Caco-2 (cell line): ENCODE results near the gene DBH. TPM values are rescaled to one million over a fixed set of nuclear protein-coding genes. Genes with fewer than 3 reads are reported as not detected.
A peak's percentile ranks its signal among the peaks of the same experiment; 100 is the strongest.

Experiments
- BruUV-seq: library from RNA; stranded (reverse); fragments of 400-500 nt; replicated peaks from 2 replicates; lab custom pipeline; 2021; lab: Mats Ljungman, UMichigan
- CTCF ChIA-PET: fragments of 300-600 bp; sonication (Branson Sonifier 250); formaldehyde crosslinking; loops from one replicate; lab custom pipeline; 2022; ENCODE audit warnings: antibody characterized with exemption; lab: Charles Lee
- POLR2A ChIA-PET: fragments of 300-600 bp; sonication (Branson Sonifier 250); formaldehyde crosslinking; loops from one replicate; lab custom pipeline; 2022; ENCODE audit warnings: antibody characterized with exemption; lab: Charles Lee
- DNase-seq, 2 experiments: peaks; one replicate each; pipeline versions ENCODE4 v3.0.0 to v3.0.0-alpha.2; 2020 to 2022
- H3K27me3 ChIP-seq: replicated peaks from 2 replicates; pipeline ENCODE4 v1.6.0; 2011; ENCODE audit warnings: low read length; ENCODE audit not compliant: control insufficient read depth, insufficient read depth
- H3K36me3 ChIP-seq: 2 replicates; pipeline ENCODE4 v1.5.1; 2011; ENCODE audit warnings: low read length; ENCODE audit not compliant: control insufficient read depth, insufficient read depth
- H3K4me1 ChIP-seq: fragments of 250-450 bp; sonication (Bioruptor Pico); 2 replicates; pipeline ENCODE4 v1.5.1; 2020; ENCODE audit warnings: mild to moderate bottlenecking
- H3K4me3 ChIP-seq: 2 replicates; pipeline ENCODE4 v1.5.1; 2011; ENCODE audit warnings: low read depth, mild to moderate bottlenecking, control low read depth, low read length
- H3K9me3 ChIP-seq: fragments of 250-450 bp; sonication (Bioruptor Pico); 2 replicates; pipeline ENCODE4 v1.5.1; 2020; ENCODE audit warnings: mild to moderate bottlenecking, moderate library complexity
- H3K27ac Mint-ChIP-seq: one replicate; pipeline ENCODE4 v1.8.0; 2022; ENCODE audit warnings: mixed read lengths; ENCODE audit not compliant: unreplicated experiment
- H3K27me3 Mint-ChIP-seq: one replicate; pipeline ENCODE4 v1.8.0; 2022; ENCODE audit warnings: mixed read lengths; ENCODE audit not compliant: insufficient read depth, unreplicated experiment
- H3K36me3 Mint-ChIP-seq: one replicate; pipeline ENCODE4 v1.8.0; 2022; ENCODE audit warnings: mild to moderate bottlenecking, mixed read lengths; ENCODE audit not compliant: insufficient read depth, unreplicated experiment
- H3K4me1 Mint-ChIP-seq: one replicate; pipeline ENCODE4 v1.8.0; 2022; ENCODE audit warnings: low read depth, mixed read lengths; ENCODE audit not compliant: unreplicated experiment
- H3K4me3 Mint-ChIP-seq: one replicate; pipeline ENCODE4 v1.8.0; 2022; ENCODE audit warnings: mild to moderate bottlenecking, moderate library complexity, mixed read lengths; ENCODE audit not compliant: unreplicated experiment
- H3K9me3 Mint-ChIP-seq: one replicate; pipeline ENCODE4 v1.8.0; 2022; ENCODE audit warnings: mixed read lengths; ENCODE audit not compliant: unreplicated experiment
- intact Hi-C: fragments of 100-400 bp; cut with micrococcal nuclease; formaldehyde crosslinking; loops from one replicate; pipeline ENCODE4 v1.10.0; 2022; ENCODE audit not compliant: unreplicated experiment
- total RNA-seq: library from RNA; stranded (reverse); gene quantifications from 2 replicates; pipeline ENCODE4 v1.2.3, GENCODE V29; 2022
- TF ChIP-seq, protein P1 (sequence below), 2 experiments: fragments of 200-600 bp in 1 of 2; IDR thresholded peaks; 1 replicate in 1 of 2; 2 replicates in 1 of 2; pipeline versions ENCODE4 v1.5.1 to v1.8.0; 2011 to 2022; ENCODE audit warnings: antibody characterized with exemption in 1 of 2, control low read depth in 1 of 2, inconsistent platforms in 1 of 2, low read depth in 1 of 2, low read length in 1 of 2, mild to moderate bottlenecking in 1 of 2, moderate library complexity in 1 of 2; ENCODE audit not compliant: insufficient read depth in 1 of 2, severe bottlenecking in 1 of 2, unreplicated experiment in 1 of 2

The DBH gene
- total RNA-seq, 1 experiment from 2014 or later = not detected

DNA sequence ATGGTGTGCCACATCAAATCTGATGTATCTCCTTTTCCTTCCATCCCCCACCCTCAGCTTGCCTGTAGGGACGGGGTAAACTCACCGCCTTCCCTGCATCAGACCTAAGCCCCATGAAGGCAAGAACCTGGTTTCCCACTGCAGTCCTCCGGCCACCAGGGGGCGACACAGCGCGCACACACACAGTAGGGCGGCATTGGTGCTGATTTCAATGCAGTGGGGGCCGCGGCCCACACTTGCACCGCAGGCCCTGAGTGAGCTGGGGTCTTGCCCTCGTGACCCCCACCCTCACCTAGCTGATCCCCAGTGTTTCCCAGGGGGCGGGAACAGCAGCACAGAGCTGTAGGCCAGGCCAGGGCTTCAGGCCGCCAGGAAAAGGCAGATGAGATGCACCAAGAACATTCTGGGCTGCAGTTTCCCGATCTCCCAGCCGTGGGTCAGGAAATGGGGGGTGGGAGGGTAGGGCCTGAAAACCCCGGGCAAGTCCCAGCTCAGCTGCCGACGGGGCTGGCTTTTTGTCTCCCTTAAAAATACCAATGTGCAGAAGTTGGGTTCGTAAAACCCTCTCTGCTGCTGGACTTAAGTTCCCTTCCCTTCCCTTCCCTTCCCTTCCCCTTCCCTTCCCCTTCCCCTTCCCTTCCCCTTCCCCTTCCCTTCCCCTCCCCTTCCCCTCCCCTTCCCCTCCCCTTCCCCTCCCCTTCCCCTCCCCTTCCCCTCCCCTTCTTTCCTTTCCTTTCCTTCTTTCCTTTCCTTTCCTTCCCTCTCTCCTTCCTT lies 46.5 kb upstream of the DBH start:
- intact Hi-C loops = no loop called here
- no peaks in the 10 kb centered on the region for H3K36me3 ChIP-seq
- ChIA-PET CTCF (no interaction called here), POLR2A (no interaction called here)
- 0 out of 2 replicates have a peak, but pooled peaks cover 4% of the 10 kb centered on the region for H3K4me1 ChIP-seq
- no peak overlapping the region for H3K4me3 Mint-ChIP-seq
- peak in 1 of 2 experiments; percentile 45 for DNase-seq
- no peak overlapping the region for H3K27ac Mint-ChIP-seq
- peaks cover 11% of the 10 kb centered on the region for H3K9me3 Mint-ChIP-seq
- peaks cover under 1% of the 10 kb centered on the region for H3K4me1 Mint-ChIP-seq
- H3K27me3 Mint-ChIP-seq = no peaks in the 10 kb centered on the region
- H3K27me3 ChIP-seq = no peaks in the 10 kb centered on the region
- no peak overlapping the region for H3K4me3 ChIP-seq
- TF ChIP-seq, protein P1, sequence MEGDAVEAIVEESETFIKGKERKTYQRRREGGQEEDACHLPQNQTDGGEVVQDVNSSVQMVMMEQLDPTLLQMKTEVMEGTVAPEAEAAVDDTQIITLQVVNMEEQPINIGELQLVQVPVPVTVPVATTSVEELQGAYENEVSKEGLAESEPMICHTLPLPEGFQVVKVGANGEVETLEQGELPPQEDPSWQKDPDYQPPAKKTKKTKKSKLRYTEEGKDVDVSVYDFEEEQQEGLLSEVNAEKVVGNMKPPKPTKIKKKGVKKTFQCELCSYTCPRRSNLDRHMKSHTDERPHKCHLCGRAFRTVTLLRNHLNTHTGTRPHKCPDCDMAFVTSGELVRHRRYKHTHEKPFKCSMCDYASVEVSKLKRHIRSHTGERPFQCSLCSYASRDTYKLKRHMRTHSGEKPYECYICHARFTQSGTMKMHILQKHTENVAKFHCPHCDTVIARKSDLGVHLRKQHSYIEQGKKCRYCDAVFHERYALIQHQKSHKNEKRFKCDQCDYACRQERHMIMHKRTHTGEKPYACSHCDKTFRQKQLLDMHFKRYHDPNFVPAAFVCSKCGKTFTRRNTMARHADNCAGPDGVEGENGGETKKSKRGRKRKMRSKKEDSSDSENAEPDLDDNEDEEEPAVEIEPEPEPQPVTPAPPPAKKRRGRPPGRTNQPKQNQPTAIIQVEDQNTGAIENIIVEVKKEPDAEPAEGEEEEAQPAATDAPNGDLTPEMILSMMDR (IDR thresholded peaks at IDR 0.05; ENCODE audit: insufficient read depth in 1 of 2, low read depth in 1 of 2, low read length in 1 of 2, severe bottlenecking in 1 of 2, unreplicated experiment in 1 of 2) = peak; percentile 21 to 77
- H3K36me3 Mint-ChIP-seq = no peaks in the 10 kb centered on the region
- H3K9me3 ChIP-seq = peaks cover 6% of the 10 kb centered on the region; the same call in 1 of the 2 replicates
- BruUV-seq = no TSS peak

DNA sequence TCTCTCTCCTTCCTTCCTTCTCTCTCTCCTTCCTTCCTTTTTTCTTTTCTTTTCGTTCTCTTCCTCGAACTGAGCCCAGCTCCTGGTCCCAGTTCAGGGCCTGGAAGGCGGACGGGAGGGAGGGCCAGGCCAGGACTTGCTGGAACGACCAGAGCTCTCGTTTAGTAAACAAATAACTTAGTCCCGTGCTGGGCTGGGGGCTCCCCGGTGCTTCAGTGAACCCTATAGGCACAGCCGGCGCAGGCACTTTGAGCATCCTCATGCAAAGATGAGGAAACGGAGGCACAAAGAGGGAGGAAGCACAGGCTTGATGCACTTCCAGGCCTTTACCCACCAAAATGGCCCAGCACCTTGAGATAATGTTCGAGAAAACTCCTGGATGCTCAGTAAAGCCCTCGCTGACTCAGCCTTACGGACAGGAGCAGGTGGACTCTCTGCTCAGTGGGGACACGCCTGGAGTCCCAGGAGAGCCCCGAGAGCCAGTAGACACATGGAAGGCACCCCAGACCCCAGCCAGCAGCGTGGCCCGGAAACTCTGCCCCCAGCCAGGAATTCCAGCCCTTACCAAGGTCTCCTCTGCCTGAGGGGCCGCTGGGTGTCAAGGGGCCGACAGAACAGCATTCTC lies 45.8 kb upstream of the DBH start:
- ChIA-PET CTCF (no interaction called here), POLR2A (no interaction called here)
- Histone ChIP-seq H3K4me3 (no peak overlapping the region), H3K9me3 (peaks cover 6% of the 10 kb centered on the region; the same call in 1 of the 2 replicates), H3K36me3 (no peaks in the 10 kb centered on the region), H3K27me3 (no peaks in the 10 kb centered on the region), H3K4me1 (no peaks in the 10 kb centered on the region)
- H3K9me3 Mint-ChIP-seq = peaks cover 11% of the 10 kb centered on the region
- no peak overlapping the region for H3K4me3 Mint-ChIP-seq
- H3K36me3 Mint-ChIP-seq = no peaks in the 10 kb centered on the region
- BruUV-seq = no TSS peak
- intact Hi-C loops = no loop called here
- no peak for DNase-seq
- H3K4me1 Mint-ChIP-seq = no peaks in the 10 kb centered on the region
- H3K27ac Mint-ChIP-seq = no peak overlapping the region
- H3K27me3 Mint-ChIP-seq = peaks cover under 1% of the 10 kb centered on the region
- TF ChIP-seq, protein P1 (IDR thresholded peaks at IDR 0.05; ENCODE audit: insufficient read depth in 1 of 2, low read depth in 1 of 2, low read length in 1 of 2, severe bottlenecking in 1 of 2, unreplicated experiment in 1 of 2) = no peak

GRCh38 chr9:133591116-133591910 lies 44.9 kb upstream of the DBH start:
- H3K36me3 ChIP-seq = no peaks in the 10 kb centered on the region
- Mint-ChIP-seq H3K4me3 (no peak overlapping the region), H3K27me3 (peaks cover 4% of the 10 kb centered on the region), H3K36me3 (no peaks in the 10 kb centered on the region), H3K9me3 (peaks cover 11% of the 10 kb centered on the region), H3K4me1 (no peaks in the 10 kb centered on the region), H3K27ac (no peak overlapping the region)
- H3K9me3 ChIP-seq = peaks cover 6% of the 10 kb centered on the region; the same call in 1 of the 2 replicates
- intact Hi-C loops = no loop called here
- no TSS peak for BruUV-seq
- CTCF ChIA-PET = no interaction called here
- H3K27me3 ChIP-seq = no peaks in the 10 kb centered on the region
- DNase-seq = no peak
- H3K4me3 ChIP-seq = no peak overlapping the region
- no peaks in the 10 kb centered on the region for H3K4me1 ChIP-seq
- TF ChIP-seq, protein P1 (IDR thresholded peaks at IDR 0.05; ENCODE audit: insufficient read depth in 1 of 2, low read depth in 1 of 2, low read length in 1 of 2, severe bottlenecking in 1 of 2, unreplicated experiment in 1 of 2) = no peak
- POLR2A ChIA-PET = no interaction called here
